ENCODE measurements around the gene SLC35F6.

SLC35F6 gene

DNA sequence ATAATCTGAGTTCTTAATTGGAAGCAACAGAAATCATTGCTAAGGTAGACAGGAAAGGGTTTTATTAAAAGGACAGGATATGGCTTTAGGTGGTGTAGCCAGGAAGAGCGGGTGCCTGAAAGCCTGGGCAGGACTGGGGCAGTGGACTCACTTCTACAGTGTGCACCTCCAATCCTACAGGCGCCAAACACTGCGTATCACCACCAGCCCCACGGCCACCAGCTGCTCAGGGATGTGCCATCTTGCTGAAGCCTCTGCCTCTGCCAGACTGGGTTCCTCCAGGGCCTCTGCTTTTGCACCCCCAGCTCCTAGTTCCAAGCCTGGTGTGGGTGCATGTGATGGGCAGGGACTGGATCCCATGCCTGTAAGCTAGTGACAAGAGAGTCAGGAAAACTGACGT, 54.2 kb downstream of the SLC35F6 start:
- Histone ChIP-seq H3K27me3 (ENCODE audit: control insufficient read depth in 1 of 2, insufficient read depth in 2 of 2, low read length in 2 of 2) (peaks cover 0 to 5% of the 10 kb centered on the region in 2 donors), H3K36me3 (ENCODE audit: insufficient read depth, low read length) (no peaks in the 10 kb centered on the region), H3K4me1 (ENCODE audit: insufficient read depth, low read length) (no peaks in the 10 kb centered on the region)

DNA sequence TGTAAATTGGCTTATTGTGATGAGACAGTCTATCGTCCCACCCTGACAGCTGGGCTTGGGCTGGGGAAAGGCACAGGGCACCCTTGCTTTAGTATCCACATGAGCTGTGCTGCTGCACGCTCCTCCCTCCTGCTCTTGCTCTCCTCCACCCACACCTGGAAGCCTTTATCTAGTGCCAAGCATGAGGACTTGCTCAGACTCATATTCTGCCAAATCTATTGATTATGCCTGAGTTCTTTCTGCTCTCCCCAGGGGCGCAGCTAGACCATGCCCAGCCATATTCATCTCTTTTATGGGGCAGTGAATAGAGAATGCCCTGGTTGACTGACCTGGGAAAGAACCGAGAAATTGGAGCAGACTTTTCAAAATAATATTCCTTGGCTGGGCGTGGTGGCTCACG, 54.9 kb downstream of the SLC35F6 start:
- Histone ChIP-seq H3K9ac (ENCODE audit: low read length) (no peak overlapping the region), H3K27ac (ENCODE audit: low read depth, low read length) (no peak overlapping the region), H3K4me1 (ENCODE audit: insufficient read depth, low read length) (no peaks in the 10 kb centered on the region), H3K9me3 (ENCODE audit: low read length) (no peaks in the 10 kb centered on the region), H3K4me3 (ENCODE audit: low read depth in 1 of 2, low read length in 2 of 2) (no peak overlapping the region), H3K36me3 (ENCODE audit: insufficient read depth, low read length) (no peaks in the 10 kb centered on the region), H3K27me3 (ENCODE audit: control insufficient read depth in 1 of 2, insufficient read depth in 2 of 2, low read length in 2 of 2) (peaks cover 0 to 5% of the 10 kb centered on the region in 2 donors)

More for the DNA sequence above, 54.2 kb downstream of the SLC35F6 start:
- Histone ChIP-seq H3K4me3 (ENCODE audit: low read depth in 1 of 2, low read length in 2 of 2) (no peak overlapping the region), H3K9ac (ENCODE audit: low read length) (no peak overlapping the region), H3K27ac (ENCODE audit: low read depth, low read length) (no peak overlapping the region), H3K9me3 (ENCODE audit: low read length) (no peaks in the 10 kb centered on the region)

- H3K36me3 ChIP-seq (ENCODE audit: insufficient read depth, low read length): no peaks in the 10 kb centered on the region
- no peak overlapping the region for H3K27ac ChIP-seq (ENCODE audit: low read depth, low read length)
- H3K4me1 ChIP-seq (ENCODE audit: insufficient read depth, low read length): no peaks in the 10 kb centered on the region
- no peak overlapping the region for H3K4me3 ChIP-seq (ENCODE audit: low read depth in 1 of 2, low read length in 2 of 2)
- H3K27me3 ChIP-seq (ENCODE audit: control insufficient read depth in 1 of 2, insufficient read depth in 2 of 2, low read length in 2 of 2): peaks cover 0 to 5% of the 10 kb centered on the region in 2 donors
- no peak overlapping the region for H3K9ac ChIP-seq (ENCODE audit: low read length)
- no peaks in the 10 kb centered on the region for H3K9me3 ChIP-seq (ENCODE audit: low read length)
Measured at GRCh38 chr2:26820932-26821331, 56.8 kb downstream of the SLC35F6 start.

DNA sequence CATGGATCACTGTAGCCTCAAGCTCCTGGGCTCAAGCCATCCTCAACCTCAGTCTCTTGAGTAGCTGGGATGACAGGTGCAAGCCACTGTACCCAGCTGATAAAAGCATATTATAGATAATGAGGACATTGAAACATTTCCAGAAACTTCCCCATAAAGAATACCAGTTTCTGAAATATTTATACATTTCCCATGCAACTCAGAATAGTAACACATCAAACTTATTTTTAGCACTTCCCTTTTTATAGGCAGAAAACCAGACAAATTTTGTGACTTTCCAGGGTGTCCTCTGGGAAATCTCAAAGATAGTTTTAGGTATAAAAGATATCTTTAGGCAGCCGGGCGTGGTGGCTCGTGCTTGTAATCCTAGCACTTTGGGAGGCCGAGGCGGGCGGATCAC, 58.8 kb downstream of the SLC35F6 start:
- Histone ChIP-seq H3K9me3 (ENCODE audit: low read length) (no peaks in the 10 kb centered on the region), H3K27me3 (ENCODE audit: control insufficient read depth in 1 of 2, insufficient read depth in 2 of 2, low read length in 2 of 2) (no peaks in the 10 kb centered on the region), H3K9ac (ENCODE audit: low read length) (no peak overlapping the region), H3K4me3 (ENCODE audit: low read depth in 1 of 2, low read length in 2 of 2) (no peak overlapping the region), H3K36me3 (ENCODE audit: insufficient read depth, low read length) (no peaks in the 10 kb centered on the region), H3K4me1 (ENCODE audit: insufficient read depth, low read length) (no peaks in the 10 kb centered on the region), H3K27ac (ENCODE audit: low read depth, low read length) (no peak overlapping the region)

Data from muscle layer of colon (tissue), 2 donors.